GM23338 (cell line): ENCODE data around the gene CHMP1B. TPM values are rescaled to one million over a fixed set of nuclear protein-coding genes. Genes with fewer than 3 reads are reported as not detected.
A peak's percentile ranks its signal among the peaks of the same experiment; 100 is the strongest.

Experiments used
- ATAC-seq: fragments of 200-7000 bp; cut with Tn5 transposase; 3 replicates; pipeline ENCODE4 v1.9.1; 2020
- DNase-seq: peaks from one replicate; pipeline ENCODE4 v3.0.0-alpha.2; 2015; ENCODE audit warnings: low spot score
- H2AFZ ChIP-seq: fragments of 200-600 bp; sonication (generic); 2 replicates; pipeline ENCODE4 v1.8.0; 2016; ENCODE audit warnings: antibody characterized with exemption, mild to moderate bottlenecking, moderate library complexity
- H3F3A ChIP-seq: fragments of 200-600 bp; sonication (generic); replicated peaks from 2 replicates; pipeline ENCODE4 v1.8.0; 2017; ENCODE audit warnings: antibody characterized with exemption, mixed run types, low read depth
- H3K27ac ChIP-seq: fragments of 200-600 bp; sonication (generic); 2 replicates; pipeline ENCODE4 v1.6.1; 2016; ENCODE audit warnings: low read depth
- H3K27me3 ChIP-seq: fragments of 200-600 bp; sonication (generic); 2 replicates; pipeline ENCODE4 v1.8.0; 2016; ENCODE audit warnings: mild to moderate bottlenecking, mixed run types, moderate library complexity; ENCODE audit not compliant: insufficient read depth
- H3K36me3 ChIP-seq: fragments of 200-600 bp; sonication (generic); 2 replicates; pipeline ENCODE4 v1.8.0; 2016; ENCODE audit warnings: mild to moderate bottlenecking; ENCODE audit not compliant: insufficient read depth
- H3K4me1 ChIP-seq: fragments of 200-600 bp; sonication (generic); 2 replicates; pipeline ENCODE4 v1.8.0; 2016; ENCODE audit warnings: mild to moderate bottlenecking, moderate library complexity; ENCODE audit not compliant: insufficient read depth
- H3K4me2 ChIP-seq: fragments of 200-600 bp; sonication (generic); 2 replicates; pipeline ENCODE4 v1.7.1; 2017; ENCODE audit warnings: mixed run types
- H3K4me3 ChIP-seq: fragments of 200-600 bp; sonication (generic); 2 replicates; pipeline ENCODE4 v1.6.1; 2016; ENCODE audit warnings: mixed run types
- H3K79me2 ChIP-seq: fragments of 200-600 bp; sonication (generic); replicated peaks from 2 replicates; pipeline ENCODE4 v1.8.0; 2017; ENCODE audit warnings: mild to moderate bottlenecking; ENCODE audit not compliant: insufficient read depth
- H3K9me2 ChIP-seq: fragments of 200-600 bp; sonication (generic); 2 replicates; pipeline ENCODE4 v1.8.0; 2017; ENCODE audit not compliant: insufficient read depth
- H4K20me1 ChIP-seq: fragments of 200-600 bp; sonication (generic); replicated peaks from 2 replicates; pipeline ENCODE4 v1.8.0; 2017; ENCODE audit warnings: mild to moderate bottlenecking; ENCODE audit not compliant: insufficient read depth
- H3K27ac Mint-ChIP-seq: 2 replicates; pipeline ENCODE4 v1.8.0; 2020; ENCODE audit warnings: inconsistent platforms, mild to moderate bottlenecking, moderate library complexity, mixed read lengths
- H3K27me3 Mint-ChIP-seq: 3 replicates; pipeline ENCODE4 v1.8.0; 2022; ENCODE audit warnings: low read depth, mild to moderate bottlenecking, moderate library complexity, mixed read lengths, inconsistent platforms; ENCODE audit not compliant: insufficient read depth, poor library complexity
- H3K36me3 Mint-ChIP-seq: 3 replicates; pipeline ENCODE4 v1.8.0; 2021; ENCODE audit warnings: low read depth, mild to moderate bottlenecking, inconsistent platforms, moderate library complexity, mixed read lengths
- H3K4me1 Mint-ChIP-seq: 3 replicates; pipeline ENCODE4 v1.8.0; 2020; ENCODE audit warnings: mild to moderate bottlenecking, inconsistent platforms, mixed read lengths
- H3K4me3 Mint-ChIP-seq: 3 replicates; pipeline ENCODE4 v1.8.0; 2021; ENCODE audit warnings: moderate library complexity, mild to moderate bottlenecking, inconsistent platforms, mixed read lengths
- H3K9me3 Mint-ChIP-seq: 3 replicates; pipeline ENCODE4 v1.8.0; 2020; ENCODE audit warnings: moderate library complexity, mild to moderate bottlenecking, inconsistent platforms, mixed read lengths
- CREB1 ChIP-seq: fragments of 250-450 bp; sonication (Bioruptor Pico); IDR thresholded peaks from 2 replicates; pipeline ENCODE4 v1.5.0; 2020; ENCODE audit warnings: low read depth, mild to moderate bottlenecking, moderate library complexity
- CTCF ChIP-seq, 2 experiments: fragments of 200-600 bp in 1 of 2; sonication (generic) in 1 of 2; conservative IDR thresholded peaks; 2 replicates each; pipeline versions ENCODE4 v1.5.1 to v1.6.1; 2016 to 2017; ENCODE audit warnings: antibody characterized with exemption in 2 of 2, low read depth in 2 of 2, mild to moderate bottlenecking in 2 of 2, moderate library complexity in 1 of 2
- ETS1 ChIP-seq: IDR thresholded peaks from 2 replicates; pipeline ENCODE4 v1.6.1; 2016; ENCODE audit warnings: antibody characterized with exemption
- EZH2 ChIP-seq: fragments of 200-600 bp; sonication (generic); IDR thresholded peaks from one replicate; pipeline ENCODE4 v1.8.0; 2017; ENCODE audit warnings: antibody characterized with exemption, mild to moderate bottlenecking, low read depth; ENCODE audit not compliant: unreplicated experiment
- EZH2phosphoT487 ChIP-seq: fragments of 200-600 bp; sonication (generic); IDR thresholded peaks from one replicate; pipeline ENCODE4 v1.8.1; 2018; ENCODE audit warnings: antibody characterized with exemption; ENCODE audit not compliant: unreplicated experiment
- JUNB ChIP-seq: IDR thresholded peaks from one replicate; pipeline ENCODE4 v1.6.1; 2016; ENCODE audit warnings: antibody characterized with exemption; ENCODE audit not compliant: unreplicated experiment
- NANOG ChIP-seq: IDR thresholded peaks from 2 replicates; pipeline ENCODE4 v1.6.1; 2016; ENCODE audit warnings: antibody characterized with exemption, borderline replicate concordance
- POLR2AphosphoS5 ChIP-seq: IDR thresholded peaks from 2 replicates; pipeline ENCODE4 v1.6.1; 2016; ENCODE audit warnings: antibody characterized with exemption, low read depth
- REST ChIP-seq: IDR thresholded peaks from one replicate; pipeline ENCODE4 v1.6.1; 2018; ENCODE audit warnings: antibody characterized with exemption; ENCODE audit not compliant: unreplicated experiment
- STAT1 ChIP-seq: IDR thresholded peaks from one replicate; pipeline ENCODE4 v1.6.1; 2016; ENCODE audit warnings: antibody characterized with exemption; ENCODE audit not compliant: unreplicated experiment
- ZNF114 ChIP-seq: fragments of 250-450 bp; sonication (Bioruptor Pico); IDR thresholded peaks from 2 replicates; pipeline ENCODE4 v1.5.0; 2020; ENCODE audit warnings: mild to moderate bottlenecking, moderate library complexity
- ZNF331 ChIP-seq: fragments of 250-450 bp; sonication (Bioruptor Pico); IDR thresholded peaks from 2 replicates; pipeline ENCODE4 v1.5.0; 2020; ENCODE audit warnings: low read depth, mild to moderate bottlenecking, moderate library complexity
- ZNF462 ChIP-seq: fragments of 250-450 bp; sonication (Bioruptor Pico); IDR thresholded peaks from 2 replicates; pipeline ENCODE4 v1.5.0; 2020; ENCODE audit warnings: mild to moderate bottlenecking, moderate library complexity
- polyA plus RNA-seq: library from polyadenylated mRNA; unstranded; fragments of >200 nt; fragmentation: Nextera tagmentation; extraction: Ambion mirVana; gene quantifications from 2 replicates; pipeline ENCODE4 v1.2.1, GENCODE V29; 2016
- total RNA-seq: library from RNA; depleted of rRNA; stranded (reverse); fragments of >200 nt; shearing (Covaris generic); gene quantifications from 2 replicates; pipeline ENCODE4 v1.2.3, GENCODE V29; 2014

Gene CHMP1B
- total and polyA plus RNA-seq, 2 experiments from 2014 or later = 41.8 to 52.1 TPM

- no peak overlapping the region for H3K27ac ChIP-seq
- no peaks in the 10 kb centered on the region; the same call in 1 of the 2 replicates for H3K9me2 ChIP-seq
- no peak overlapping the region for H2AFZ ChIP-seq
- peaks cover 19% of the 10 kb centered on the region for H3K4me1 ChIP-seq
- no peak overlapping the region for H3K4me2 ChIP-seq
- no peak for TF ChIP-seq POLR2AphosphoS5
- no peak for TF ChIP-seq ZNF331 (CRISPR knock-in tag)
- TF ChIP-seq JUNB = no peak
- no peak for TF ChIP-seq STAT1
- no peak for TF ChIP-seq ETS1
- no peak for TF ChIP-seq REST
- TF ChIP-seq EZH2 = no peak
- TF ChIP-seq CREB1 = no peak
- no peak for TF ChIP-seq NANOG
- no peak for TF ChIP-seq ZNF462
- no peak for TF ChIP-seq EZH2phosphoT487
- no peak for TF ChIP-seq CTCF (conservative IDR thresholded peaks at IDR 0.05; ENCODE audit: low read depth in 2 of 2)
- TF ChIP-seq ZNF114 (CRISPR knock-in tag) = no peak
- no peak overlapping the region for H3K4me3 Mint-ChIP-seq
- ATAC-seq = no peak
- H3K27me3 Mint-ChIP-seq = peaks cover 6% of the 10 kb centered on the region
- H3K9me3 Mint-ChIP-seq = no peaks in the 10 kb centered on the region
- H3K4me1 Mint-ChIP-seq = peaks cover 29% of the 10 kb centered on the region
- no peak overlapping the region for H3K4me3 ChIP-seq
- H3K36me3 Mint-ChIP-seq = no peaks in the 10 kb centered on the region; the same call in 2 of the 3 replicates
- no peaks in the 10 kb centered on the region for H3K27me3 ChIP-seq
- H4K20me1 ChIP-seq = no peaks in the 10 kb centered on the region
- DNase-seq = no peak
- H3F3A ChIP-seq = no peaks in the 10 kb centered on the region
- H3K36me3 ChIP-seq = no peaks in the 10 kb centered on the region
- H3K79me2 ChIP-seq = no peaks in the 10 kb centered on the region; the same call in 1 of the 2 replicates
- H3K27ac Mint-ChIP-seq = peak overlapping the region; percentile 54; the same call in 1 of the 2 replicates
Measured at GRCh38 chr18:11859282-11859830, 8.1 kb downstream of the CHMP1B start.
